Measurements from ENCODE around the gene INSIG2. TPM values are rescaled to one million over a fixed set of nuclear protein-coding genes. Genes with fewer than 3 reads are reported as not detected.

INSIG2 gene
- total and polyA plus RNA-seq, 2 of the 8 experiments (the other 6 are each of a cell fraction or from before 2014, with no cell fraction given), result 7.0 to 11.2 TPM

- no peak overlapping the region for H2AFZ ChIP-seq (ENCODE audit: low read length)
- H3K4me1 ChIP-seq (replicated peaks in 1 of 4; ENCODE audit: control insufficient read depth in 3 of 4, insufficient read depth in 4 of 4, low read length in 3 of 4), result no peaks in the 10 kb centered on the region
- no peak overlapping the region for H4K8ac ChIP-seq (ENCODE audit: extremely low read depth, insufficient read depth, low read length)
- H2AK5ac ChIP-seq (ENCODE audit: low read depth, low read length), result no peak overlapping the region
- H4K5ac ChIP-seq (ENCODE audit: insufficient read length, low read depth, low read length), result no peak overlapping the region
- WGBS, 2 experiments (ENCODE audit: extremely low coverage in 1 of 2, insufficient coverage in 1 of 2, insufficient read length in 1 of 2, insufficient replicate concordance in 2 of 2, low coverage in 1 of 2, low lambda C conversion rate in 2 of 2, missing lambda C conversion rate in 1 of 2), result 87% methylated on average over 4 of the region's 4 CpGs; no CpG with 5 or more reads in 1 of the 2 experiments
- no peak overlapping the region for H3K18ac ChIP-seq (ENCODE audit: extremely low read depth, low read length)
- FAIRE-seq (no peak), DNase-seq (ENCODE audit: low read depth in 1 of 2, low spot score in 2 of 2) (no peak)
- H3K4me3 ChIP-seq (ENCODE audit: extremely low read depth in 1 of 4, insufficient read depth in 2 of 4, low read depth in 3 of 4, low read length in 4 of 4), result no peak overlapping the region
- CTCF ChIA-PET (ENCODE audit: partially characterized antibody), result interaction anchor here (0.9 to 1.1 kb wide), 2 partner anchors 83 to 116 kb away, joined by 3 read pairs; no protein-coding TSS in a partner anchor
- H3K14ac ChIP-seq (ENCODE audit: insufficient read length), result no peak overlapping the region
- no peak overlapping the region for H2BK20ac ChIP-seq (ENCODE audit: low read length)
- H3K23me2 ChIP-seq (ENCODE audit: low read depth, low read length), result no peaks in the 10 kb centered on the region
- no peak overlapping the region for H2BK120ac ChIP-seq (replicated peaks; ENCODE audit: low read depth, low read length)
- POLR2A ChIA-PET (ENCODE audit: partially characterized antibody), result interaction anchor here (0.7 kb wide), 1 partner anchor 8 kb away, joined by 3 read pairs; no protein-coding TSS in a partner anchor
- H2BK12ac ChIP-seq (ENCODE audit: low read depth, low read length), result no peak overlapping the region
- no peak overlapping the region for H3K56ac ChIP-seq (replicated peaks; ENCODE audit: insufficient read length, low read depth, low read length)
- H3K79me1 ChIP-seq (ENCODE audit: low read depth, low read length), result no peaks in the 10 kb centered on the region
- no peaks in the 10 kb centered on the region for H3K36me3 ChIP-seq (ENCODE audit: control insufficient read depth in 2 of 4, insufficient read depth in 4 of 4, low read length in 3 of 4)
- no peak overlapping the region for H4K91ac ChIP-seq (replicated peaks; ENCODE audit: insufficient read length, low read length)
- H3K27me3 ChIP-seq (replicated peaks in 1 of 4; ENCODE audit: control insufficient read depth in 3 of 4, extremely low read depth in 1 of 4, insufficient read depth in 3 of 4, low read length in 3 of 4), result no peaks in the 10 kb centered on the region
- TF ChIP-seq CBX5 (IDR thresholded peaks at IDR 0.05; ENCODE audit: low read depth, low read length) (no peak), ZNF274 (IDR thresholded peaks at IDR 0.05; ENCODE audit: borderline replicate concordance, extremely low read depth, low read length) (no peak), NANOG (IDR thresholded peaks at IDR 0.05; ENCODE audit: insufficient read depth, low read depth, low read length, poor library complexity, severe bottlenecking) (no peak), EP300 (IDR thresholded peaks at IDR 0.05; ENCODE audit: borderline replicate concordance in 1 of 2, low read depth in 2 of 2, low read length in 2 of 2) (no peak), SP4 (IDR thresholded peaks at IDR 0.05; ENCODE audit: low read length) (no peak), MAFK (IDR thresholded peaks at IDR 0.05; ENCODE audit: low read depth, low read length) (no peak), RBBP5 (IDR thresholded peaks at IDR 0.05; ENCODE audit: borderline replicate concordance, low read depth, low read length) (no peak), CBX8 (IDR thresholded peaks at IDR 0.05; ENCODE audit: borderline replicate concordance, low read depth, low read length) (no peak), YY1 (IDR thresholded peaks at IDR 0.05; ENCODE audit: low read depth, low read length) (no peak), TAF1 (IDR thresholded peaks at IDR 0.05; ENCODE audit: low read depth, low read length) (no peak)
- H2BK15ac ChIP-seq (ENCODE audit: low read length), result no peak overlapping the region
- H3K79me2 ChIP-seq (ENCODE audit: control insufficient read depth in 1 of 2, insufficient read depth in 2 of 2, low read length in 2 of 2), result no peaks in the 10 kb centered on the region
- no peak overlapping the region for H3K4ac ChIP-seq (replicated peaks; ENCODE audit: insufficient read length, low read depth, low read length)
- no peak overlapping the region for H3K9ac ChIP-seq (replicated peaks in 1 of 4; ENCODE audit: extremely low read depth in 1 of 4, low read depth in 3 of 4, low read length in 3 of 4)
- no peak overlapping the region for H3K27ac ChIP-seq (ENCODE audit: low read depth, low read length)
- no peaks in the 10 kb centered on the region for H4K20me1 ChIP-seq (replicated peaks in 1 of 2; ENCODE audit: control insufficient read depth in 1 of 2, insufficient read depth in 2 of 2, low read length in 2 of 2)
- H3K4me2 ChIP-seq (ENCODE audit: insufficient read depth in 1 of 2, low read depth in 2 of 2, low read length in 2 of 2), result no peak overlapping the region
- H2BK5ac ChIP-seq (ENCODE audit: low read depth, low read length), result no peak overlapping the region
- no peak overlapping the region for H3K23ac ChIP-seq (ENCODE audit: insufficient read length)
- H3K9me3 ChIP-seq (ENCODE audit: insufficient read depth in 2 of 2, low read depth in 1 of 2, low read length in 1 of 2), result no peaks in the 10 kb centered on the region
Measured at GRCh38 chr2:118119158-118119727, 31.0 kb downstream of the INSIG2 start.
